Measurements from ENCODE around the gene F11R.
"Not testable (repeated sequence)": the region's sequence is repeated elsewhere in the genome, so short reads cannot be mapped to it uniquely, and the experiment has no call there.

GRCh38 chr1:161063936-161064335 is 43.0 kb upstream of the F11R start:
- TF ChIP-seq CTCF (conservative IDR thresholded peaks at IDR 0.05; ENCODE audit: low read depth, low read length); EZH2 (IDR thresholded peaks at IDR 0.05; ENCODE audit: low read length, unreplicated experiment): not testable (repeated sequence)
